Measurements from ENCODE around the gene BLOC1S3. TPM values are rescaled to one million over a fixed set of nuclear protein-coding genes. Genes with fewer than 3 reads are reported as not detected.

BLOC1S3 gene
- total RNA-seq, 2 donors from 2014 or later, result 20.7 to 21.4 TPM

- Histone ChIP-seq H3K27ac (no peak overlapping the region), H3K4me3 (no peak overlapping the region), H3K9me3 (no peaks in the 10 kb centered on the region), H3K36me3 (no peaks in the 10 kb centered on the region), H3K27me3 (replicated peaks; ENCODE audit: insufficient read depth) (no peaks in the 10 kb centered on the region), H3K4me1 (ENCODE audit: control insufficient read depth in 1 of 2, low read depth in 2 of 2) (no peaks in the 10 kb centered on the region)
- TF ChIP-seq CTCF (IDR thresholded peaks at IDR 0.05), result no peak
- DNase-seq (ENCODE audit: low spot score) (no peak), ATAC-seq (ENCODE audit: insufficient number of reproducible peaks, low FRiP score, low read depth) (no peak)
Measured at GRCh38 chr19:45189971-45190370, 11.4 kb downstream of the BLOC1S3 start.

GRCh38 chr19:45191375-45191774 is 12.8 kb downstream of the BLOC1S3 start:
- H3K27ac ChIP-seq, result no peak overlapping the region
- DNase-seq (ENCODE audit: low spot score) (no peak), ATAC-seq (ENCODE audit: insufficient number of reproducible peaks, low FRiP score, low read depth) (no peak)
- TF ChIP-seq CTCF (IDR thresholded peaks at IDR 0.05), result no peak
- no peaks in the 10 kb centered on the region for H3K27me3 ChIP-seq (replicated peaks; ENCODE audit: insufficient read depth)
- no peaks in the 10 kb centered on the region for H3K9me3 ChIP-seq
- H3K4me1 ChIP-seq (ENCODE audit: control insufficient read depth in 1 of 2, low read depth in 2 of 2), result no peaks in the 10 kb centered on the region
- no peaks in the 10 kb centered on the region for H3K36me3 ChIP-seq
- no peak overlapping the region for H3K4me3 ChIP-seq

GRCh38 chr19:45195764-45196163 is 17.2 kb downstream of the BLOC1S3 start:
- H3K9me3 ChIP-seq, result no peaks in the 10 kb centered on the region
- DNase-seq (ENCODE audit: low spot score), result no peak
- H3K27me3 ChIP-seq (replicated peaks; ENCODE audit: insufficient read depth), result no peaks in the 10 kb centered on the region
- TF ChIP-seq CTCF (IDR thresholded peaks at IDR 0.05), result no peak
- H3K4me1 ChIP-seq (ENCODE audit: control insufficient read depth in 1 of 2, low read depth in 2 of 2), result no peaks in the 10 kb centered on the region
- H3K27ac ChIP-seq, result no peak overlapping the region
- ATAC-seq (ENCODE audit: insufficient number of reproducible peaks, low FRiP score, low read depth), result no peak
- no peaks in the 10 kb centered on the region for H3K36me3 ChIP-seq
- H3K4me3 ChIP-seq, result no peak overlapping the region

- H3K9me3 ChIP-seq, result no peaks in the 10 kb centered on the region
- H3K4me1 ChIP-seq (ENCODE audit: control insufficient read depth in 1 of 2, low read depth in 2 of 2), result no peaks in the 10 kb centered on the region
- ATAC-seq (ENCODE audit: insufficient number of reproducible peaks, low FRiP score, low read depth) (no peak), DNase-seq (ENCODE audit: low spot score) (no peak)
- H3K4me3 ChIP-seq, result no peak overlapping the region
- no peaks in the 10 kb centered on the region for H3K36me3 ChIP-seq
- no peak overlapping the region for H3K27ac ChIP-seq
- H3K27me3 ChIP-seq (replicated peaks; ENCODE audit: insufficient read depth), result no peaks in the 10 kb centered on the region
- TF ChIP-seq CTCF (IDR thresholded peaks at IDR 0.05), result no peak
Measured at GRCh38 chr19:45200568-45200967, 22.0 kb downstream of the BLOC1S3 start.

GRCh38 chr19:45202637-45203036 is 24.1 kb downstream of the BLOC1S3 start:
- no peak overlapping the region for H3K27ac ChIP-seq
- DNase-seq (ENCODE audit: low spot score) (no peak), ATAC-seq (ENCODE audit: insufficient number of reproducible peaks, low FRiP score, low read depth) (no peak)
- H3K27me3 ChIP-seq (replicated peaks; ENCODE audit: insufficient read depth), result no peaks in the 10 kb centered on the region
- no peaks in the 10 kb centered on the region for H3K4me1 ChIP-seq (ENCODE audit: control insufficient read depth in 1 of 2, low read depth in 2 of 2)
- H3K9me3 ChIP-seq, result no peaks in the 10 kb centered on the region
- TF ChIP-seq CTCF (IDR thresholded peaks at IDR 0.05), result no peak
- H3K4me3 ChIP-seq, result no peak overlapping the region
- H3K36me3 ChIP-seq, result no peaks in the 10 kb centered on the region

All from thoracic aorta (tissue), 2 donors.